GM12878 (cell line): ENCODE measurements around the gene DRD1.

ENCODE experiments used
- CEBPZ ChIP-seq: fragments of 150-350 bp; IDR thresholded peaks from 2 replicates; pipeline ENCODE4 v1.6.1; 2016; ENCODE audit warnings: low read depth, low read length
- ESRRA ChIP-seq: IDR thresholded peaks from 2 replicates; pipeline ENCODE4 v1.6.1; 2012; ENCODE audit warnings: mild to moderate bottlenecking, low read length, improper control_type of control experiment
- HDGF ChIP-seq: fragments of 450-650 bp; IDR thresholded peaks from 2 replicates; pipeline ENCODE4 v1.6.1; 2016; ENCODE audit warnings: antibody characterized with exemption
- IRF4 ChIP-seq: IDR thresholded peaks from 2 replicates; pipeline ENCODE4 v1.6.1; 2011; ENCODE audit warnings: low read depth, low read length
- NR2C1 ChIP-seq: fragments of 450-650 bp; IDR thresholded peaks from 2 replicates; pipeline ENCODE4 v1.6.1; 2017; ENCODE audit warnings: antibody characterized with exemption, mild to moderate bottlenecking, moderate library complexity
- NR2F1 ChIP-seq: fragments of 450-650 bp; conservative IDR thresholded peaks from 2 replicates; pipeline ENCODE4 v1.6.1; 2017; ENCODE audit warnings: mild to moderate bottlenecking
- PRDM15 ChIP-seq: fragments of 450-650 bp; formaldehyde crosslinking; IDR thresholded peaks from 2 replicates; pipeline ENCODE4 v1.4.0; 2020; ENCODE audit warnings: mild to moderate bottlenecking, moderate library complexity
- RCOR1 ChIP-seq: conservative IDR thresholded peaks from 2 replicates; pipeline ENCODE4 v1.6.1; 2012; ENCODE audit warnings: low read depth, low read length, improper control_type of control experiment
- RFX5 ChIP-seq: IDR thresholded peaks from 2 replicates; pipeline ENCODE4 v1.6.1; 2011; ENCODE audit warnings: low read depth, low read length, improper control_type of control experiment
- SUZ12 ChIP-seq: fragments of 200-600 bp; sonication (generic); IDR thresholded peaks from one replicate; pipeline ENCODE4 v1.6.1; 2018; ENCODE audit warnings: antibody characterized with exemption, mild to moderate bottlenecking; ENCODE audit not compliant: unreplicated experiment

GRCh38 chr5:175475248-175475647, 31.3 kb upstream of the DRD1 start:
- no peak for TF ChIP-seq ESRRA
- no peak for TF ChIP-seq RFX5
- TF ChIP-seq NR2C1: no peak
- TF ChIP-seq IRF4: no peak
- TF ChIP-seq NR2F1: no peak
- TF ChIP-seq PRDM15 (CRISPR knock-in tag): no peak
- no peak for TF ChIP-seq CEBPZ
- TF ChIP-seq SUZ12: no peak
- no peak for TF ChIP-seq HDGF
- TF ChIP-seq RCOR1: no peak
